ENCODE results near the gene MELTF. TPM values are rescaled to one million over a fixed set of nuclear protein-coding genes. Genes with fewer than 3 reads are reported as not detected.

The MELTF gene
- 1.7 and 5.2 TPM in 2 replicates for total RNA-seq

DNA sequence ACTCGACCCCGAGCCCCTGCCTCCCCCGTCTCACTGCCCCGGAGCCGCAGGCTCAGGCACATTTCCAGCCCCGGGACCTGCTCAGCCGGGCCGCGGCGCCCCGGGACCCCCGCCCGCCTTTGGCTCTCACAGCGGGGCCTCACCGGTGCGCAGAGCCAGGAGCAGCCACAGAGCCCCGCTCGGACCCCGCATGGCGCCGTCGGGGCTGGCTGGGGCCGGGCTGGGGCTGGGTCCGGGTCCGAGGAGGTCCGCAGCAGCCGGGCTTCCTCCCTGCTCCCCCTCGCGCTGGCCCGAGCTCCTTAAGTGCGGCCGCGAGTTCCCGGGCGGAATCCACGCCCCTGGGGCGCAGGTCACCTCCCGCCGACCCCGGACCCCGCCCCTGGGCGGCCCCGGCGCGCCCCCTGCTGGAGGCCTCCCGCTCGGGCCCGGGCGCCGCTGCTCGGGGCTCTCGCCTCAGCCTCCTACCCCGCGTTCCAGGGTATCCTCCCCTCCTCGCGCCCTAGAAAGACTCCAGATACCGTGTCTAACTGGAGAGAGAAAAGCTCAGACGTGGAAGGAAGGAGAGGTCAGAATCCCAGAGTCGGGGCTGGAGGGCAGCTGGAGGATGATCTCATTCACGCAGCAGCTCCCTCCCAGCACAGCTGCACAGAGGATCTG is at the start of gene MELTF:
TSS of gene MELTF (minus strand) at position 307 of the 657 bp plus-strand sequence. CDS start at position 192, 115 bp downstream.

DNA sequence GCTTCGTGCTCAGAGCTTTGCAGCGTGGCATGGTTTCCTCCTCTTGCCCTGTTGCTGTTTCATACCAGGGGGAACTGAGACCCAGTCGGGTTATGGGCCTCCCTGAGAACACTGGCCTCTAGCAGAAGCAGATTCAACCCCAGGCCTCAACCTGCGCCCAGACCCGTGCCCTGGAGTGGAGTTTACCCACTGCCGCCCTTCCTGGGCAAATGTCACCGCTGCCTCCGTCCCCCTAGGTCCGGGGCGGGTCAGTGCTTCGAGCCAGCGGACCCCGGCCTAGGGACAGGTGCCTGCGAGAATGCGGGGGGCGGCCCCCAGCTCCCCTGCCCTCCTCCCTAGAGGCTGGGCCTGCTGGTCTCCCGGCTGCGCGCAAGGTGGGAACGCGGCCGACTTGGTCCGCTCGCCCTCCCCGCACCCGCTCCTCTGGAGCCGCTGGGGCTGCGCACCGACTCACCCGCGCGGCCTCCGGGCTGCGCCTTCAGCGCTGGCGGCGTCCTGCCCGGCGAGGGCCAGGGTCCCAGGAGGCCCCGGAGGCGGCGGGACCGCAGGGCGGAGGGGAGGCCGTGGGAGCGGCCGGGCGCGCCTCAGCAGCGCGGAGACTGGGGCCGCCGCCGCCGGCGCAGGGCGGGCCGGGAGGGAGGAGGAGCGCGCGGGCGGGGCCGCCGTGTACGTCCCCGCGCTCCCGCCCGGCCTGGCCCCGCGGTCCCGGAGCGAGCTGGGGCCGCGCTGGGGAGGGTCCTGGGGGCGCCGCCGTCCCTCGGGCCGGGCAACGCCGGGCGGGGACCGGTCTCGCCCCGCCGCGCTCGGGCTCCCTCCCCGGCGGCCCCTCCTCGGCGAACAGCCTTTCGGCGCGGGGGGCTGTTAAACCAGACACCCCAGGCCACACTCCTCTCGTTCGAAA is 61.1 kb downstream of the MELTF start, which contains the start of gene PIGZ:
TSS of gene PIGZ (minus strand) at position 601 of the 901 bp plus-strand sequence. CDS start 16,802 bp downstream, outside the sequence.

Other genes starting within 250 kb of the MELTF start
- gene SENP5, start 161.9 kb downstream of the MELTF start, total RNA-seq: 42.0 and 42.8 TPM in 2 replicates
- gene NCBP2, start 87.3 kb downstream of the MELTF start, total RNA-seq: 64.5 and 68.2 TPM in 2 replicates
- 3.1 and 5.4 TPM in 2 replicates for gene PIGZ, start 61.0 kb downstream of the MELTF start, total RNA-seq

Data from aortic smooth muscle cell (primary cell).